ENCODE data around the gene PDGFRB.
A peak's percentile ranks its signal among the peaks of the same experiment; 100 is the strongest.
"Not testable (repeated sequence)": the region's sequence is repeated elsewhere in the genome, so short reads cannot be mapped to it uniquely, and the experiment has no call there.

The PDGFRB gene

DNA sequence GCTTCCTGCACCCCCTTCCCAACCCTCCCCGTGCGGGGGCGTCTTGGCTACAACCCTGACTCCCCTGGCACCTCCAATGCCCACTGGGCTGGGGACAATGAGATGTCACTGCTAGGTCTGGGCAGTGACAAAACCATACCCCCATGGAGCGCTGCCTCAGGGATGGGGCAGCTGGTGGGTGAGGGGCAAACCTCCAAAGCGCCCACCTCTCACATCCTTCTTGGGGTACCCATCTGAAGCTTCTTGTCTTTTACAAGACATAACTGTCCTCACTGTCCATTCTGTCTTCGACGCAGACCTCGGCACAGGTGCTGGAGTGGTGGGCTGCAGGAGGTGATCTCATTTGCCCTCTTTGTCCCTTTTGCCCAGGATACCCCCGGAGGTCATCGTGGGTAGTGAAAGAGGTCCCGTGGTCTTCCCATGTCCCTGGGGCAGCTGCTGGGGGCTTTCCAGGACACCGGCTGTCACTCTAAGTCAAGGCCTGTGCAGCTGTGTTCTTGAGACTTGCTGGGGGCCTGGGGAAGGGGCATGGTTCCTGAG lies 41.5 kb downstream of the PDGFRB start:
- DNase-seq (ENCODE audit: low read depth), result no peak

DNA sequence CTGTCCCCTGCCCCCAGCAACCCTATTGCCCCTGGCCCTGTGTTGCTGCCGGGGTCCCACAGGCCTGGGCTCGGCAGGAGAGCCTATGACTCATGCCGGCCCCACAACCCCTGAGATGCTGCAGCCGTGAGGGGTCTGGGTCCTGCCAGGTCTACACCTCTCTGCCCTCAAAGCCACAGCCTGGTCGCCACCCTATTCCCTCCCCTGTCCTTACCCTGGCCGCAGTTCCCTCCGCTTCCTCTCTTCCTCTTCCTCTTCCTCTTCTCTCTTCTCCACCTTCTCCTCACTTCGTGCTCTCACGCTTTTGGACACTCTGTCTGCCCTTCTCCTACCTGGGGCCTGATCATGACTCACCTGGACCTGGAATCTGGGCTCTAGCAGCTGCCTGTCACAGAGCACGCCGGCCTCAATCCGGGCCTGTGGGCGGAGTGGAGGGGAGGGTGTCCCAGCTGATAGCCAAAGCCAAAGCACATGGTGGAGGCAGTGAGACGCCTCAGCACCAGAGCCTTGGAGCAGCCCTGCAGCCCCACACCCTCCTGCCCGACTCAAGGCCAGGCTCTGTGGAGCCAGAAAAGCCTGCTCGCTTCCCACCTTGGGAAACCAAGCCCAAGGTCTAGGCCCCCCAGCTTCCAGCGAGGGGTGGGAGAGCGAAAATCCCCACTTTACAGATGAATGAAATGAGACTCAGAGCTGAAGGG lies 42.4 kb downstream of the PDGFRB start:
- DNase-seq (ENCODE audit: low read depth), result no peak

DNA sequence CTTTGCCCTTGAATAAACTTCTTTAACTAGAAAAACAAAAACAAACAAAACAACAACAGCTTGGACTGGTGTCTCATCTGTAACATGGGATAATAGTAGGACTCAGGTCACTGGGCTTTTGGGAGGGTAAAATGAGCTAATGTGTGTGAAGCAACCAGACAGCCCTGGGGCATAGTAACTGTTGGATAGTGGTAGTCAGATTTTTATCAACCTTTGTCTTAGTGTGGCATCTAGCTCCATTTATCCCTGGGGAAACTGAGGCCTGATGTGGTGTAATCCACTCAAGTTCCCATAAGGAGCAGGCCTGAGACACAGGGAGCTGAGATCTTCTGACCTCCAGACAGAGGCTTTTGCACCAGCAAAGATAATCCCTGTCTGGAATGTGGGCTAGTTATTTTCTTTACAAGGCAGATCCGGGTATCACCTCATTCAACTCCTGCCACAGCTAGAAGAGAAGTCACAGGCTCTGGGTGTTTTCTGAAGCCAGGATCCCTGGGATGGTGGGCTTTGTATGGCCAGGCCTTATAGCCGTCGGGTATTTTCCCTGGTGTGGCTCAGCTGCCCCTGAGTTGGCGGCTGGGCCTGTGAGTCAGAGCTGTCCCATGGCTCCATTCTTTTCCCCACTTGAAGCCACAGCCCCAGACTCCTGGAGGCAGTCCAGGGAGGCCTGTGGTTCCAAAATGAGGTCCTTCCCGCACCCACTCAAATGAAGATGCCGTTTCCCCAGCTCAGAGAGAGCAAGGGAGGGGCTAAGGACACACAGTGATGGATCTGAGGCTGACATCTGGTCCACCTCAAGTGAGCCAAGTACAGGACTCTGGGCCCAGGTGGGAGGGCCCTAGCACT lies 43.2 kb downstream of the PDGFRB start:
- peak; percentile 62 for DNase-seq (ENCODE audit: low read depth)

DNA sequence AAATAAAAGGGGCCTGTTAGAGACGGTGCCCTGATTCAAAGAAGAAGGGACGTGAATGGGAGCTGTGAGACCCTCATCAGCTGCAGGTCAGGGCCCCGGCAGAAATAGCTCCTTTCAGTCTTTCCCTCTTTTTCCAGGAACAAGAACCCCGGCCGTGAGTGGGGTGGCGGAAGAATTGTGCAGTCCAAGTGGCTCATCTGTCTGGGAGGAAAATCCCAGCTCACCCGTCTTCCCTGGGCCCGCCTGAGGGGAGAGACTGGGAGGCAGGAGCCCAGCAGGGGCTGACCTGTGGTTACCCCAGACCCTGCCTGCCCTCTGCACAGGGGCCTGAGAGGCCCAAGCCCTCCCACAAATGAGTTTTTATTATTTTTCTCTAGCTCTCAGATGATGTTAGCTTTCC lies 44.5 kb downstream of the PDGFRB start:
- DNase-seq (ENCODE audit: low read depth), result no peak

DNA sequence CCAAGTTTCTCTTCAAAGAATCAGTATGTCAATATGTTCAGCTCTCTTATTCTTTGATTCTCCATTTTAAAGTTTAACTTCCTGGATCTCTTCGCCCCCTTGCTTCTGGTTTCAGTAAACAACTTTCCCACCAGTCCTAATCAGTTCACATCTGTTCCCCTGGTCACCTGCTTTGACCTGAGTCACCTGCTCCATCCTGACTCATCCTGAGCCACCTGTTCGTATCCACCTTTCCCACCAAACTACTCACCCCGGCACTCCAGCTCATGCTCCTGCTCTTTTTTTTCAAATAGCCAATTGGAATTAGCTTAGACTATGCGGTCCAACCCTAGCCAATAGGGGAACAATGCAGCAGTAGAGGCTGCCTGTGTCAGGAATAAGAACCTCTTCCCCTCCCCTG lies 45.7 kb downstream of the PDGFRB start:
- DNase-seq (ENCODE audit: low read depth), result no peak

DNA sequence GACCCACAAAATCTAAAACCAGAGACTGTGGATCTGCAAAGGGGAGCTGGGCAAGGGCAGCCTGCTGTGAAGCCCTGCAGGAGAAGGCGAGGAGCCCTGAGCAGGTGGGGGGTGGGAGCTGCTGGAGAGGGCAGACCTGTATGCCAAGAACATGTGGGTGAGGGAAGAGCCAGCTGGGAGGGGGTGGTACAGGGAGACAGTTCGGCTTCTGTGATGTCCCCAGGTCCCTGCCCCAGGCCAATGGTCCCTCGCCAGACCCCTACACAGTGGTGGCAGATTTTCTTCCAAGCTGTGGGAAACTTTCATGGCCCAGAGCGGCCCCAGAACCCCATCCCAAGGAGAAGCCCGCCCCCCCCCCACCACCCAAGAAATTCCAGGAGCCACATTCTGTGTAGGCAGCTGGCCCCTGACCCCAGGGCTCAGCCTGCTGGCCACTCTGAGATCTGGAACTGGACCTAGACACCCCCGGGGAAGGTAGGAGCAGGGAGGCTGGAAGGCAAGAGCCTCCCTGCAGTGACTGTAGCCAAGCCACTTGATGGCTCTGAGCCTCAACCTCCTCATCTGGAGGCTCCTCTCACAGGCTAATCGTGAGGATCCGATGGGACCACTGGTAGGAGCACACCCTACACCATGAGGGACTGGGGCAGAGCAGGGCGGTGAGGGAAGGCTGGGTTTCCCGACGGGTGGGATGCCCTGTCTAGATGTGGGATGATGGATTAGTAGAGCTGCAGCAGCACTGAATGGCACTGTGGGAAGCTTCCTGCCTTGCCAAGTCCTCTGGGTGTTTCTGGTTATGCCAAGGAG lies 46.7 kb downstream of the PDGFRB start:
- DNase-seq (ENCODE audit: low read depth), result no peak

DNA sequence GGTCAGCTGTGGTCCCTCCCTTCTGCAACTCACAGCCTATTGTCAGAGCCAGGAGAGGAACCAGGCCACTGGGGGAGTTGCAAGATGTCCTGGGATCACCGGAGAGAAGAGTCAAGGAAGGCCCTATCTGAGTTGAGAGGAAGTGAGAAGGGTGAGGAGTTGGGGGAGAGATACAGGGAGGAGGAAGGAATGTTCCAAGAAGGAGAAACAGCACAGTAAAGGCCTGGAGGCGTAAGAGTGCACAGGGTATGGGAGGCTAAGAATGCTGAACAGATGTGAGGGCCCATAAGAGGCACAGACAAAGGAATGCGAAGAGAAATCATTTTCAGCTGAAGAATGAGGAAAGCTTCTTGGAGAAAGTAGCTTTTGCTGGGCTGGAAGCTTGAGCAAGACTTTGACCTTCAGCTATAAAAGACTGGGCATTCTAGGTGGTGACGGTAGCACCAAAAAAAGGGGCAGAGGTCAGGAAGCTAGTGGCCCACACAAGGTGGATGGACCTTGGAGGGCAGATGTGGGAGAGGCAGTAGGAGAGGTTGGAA lies 47.7 kb downstream of the PDGFRB start:
- peak; percentile 78 for DNase-seq (ENCODE audit: low read depth)

DNA sequence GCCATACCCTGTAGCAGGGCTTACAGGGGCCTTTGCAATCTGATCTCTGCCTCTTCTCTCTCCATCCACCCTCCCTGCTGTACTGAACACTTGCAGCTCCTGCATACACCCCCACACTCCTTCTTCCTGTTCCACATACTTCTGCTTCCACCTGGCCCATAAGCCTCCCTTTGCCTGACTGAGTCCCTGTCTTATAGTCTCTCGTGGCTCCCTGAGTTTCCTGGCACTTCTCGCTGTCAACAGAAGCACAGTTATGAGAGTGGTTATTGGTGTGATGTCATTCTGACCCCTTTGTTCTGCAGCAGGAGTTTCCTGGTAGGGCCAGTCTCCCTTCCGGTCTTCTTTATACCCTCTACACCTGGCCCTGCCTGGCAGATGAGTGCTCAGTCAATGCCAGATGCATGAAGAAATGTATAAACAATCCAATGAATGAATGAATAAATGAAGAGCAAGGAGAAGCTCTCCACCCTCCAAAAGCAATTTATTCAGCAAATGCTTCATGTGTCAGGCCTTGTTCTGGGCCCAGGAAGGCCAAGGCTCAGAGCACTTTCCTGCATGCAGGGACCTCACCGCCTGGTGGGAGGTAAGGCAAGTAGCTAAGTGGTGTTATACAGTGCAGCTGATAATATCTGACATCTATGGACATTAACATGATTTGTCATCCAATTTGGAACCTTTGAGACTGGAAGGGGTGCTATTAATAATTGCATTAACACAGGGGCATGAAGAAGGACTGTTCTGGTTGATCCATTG lies 48.8 kb downstream of the PDGFRB start:
- DNase-seq (ENCODE audit: low read depth), result no peak

DNA sequence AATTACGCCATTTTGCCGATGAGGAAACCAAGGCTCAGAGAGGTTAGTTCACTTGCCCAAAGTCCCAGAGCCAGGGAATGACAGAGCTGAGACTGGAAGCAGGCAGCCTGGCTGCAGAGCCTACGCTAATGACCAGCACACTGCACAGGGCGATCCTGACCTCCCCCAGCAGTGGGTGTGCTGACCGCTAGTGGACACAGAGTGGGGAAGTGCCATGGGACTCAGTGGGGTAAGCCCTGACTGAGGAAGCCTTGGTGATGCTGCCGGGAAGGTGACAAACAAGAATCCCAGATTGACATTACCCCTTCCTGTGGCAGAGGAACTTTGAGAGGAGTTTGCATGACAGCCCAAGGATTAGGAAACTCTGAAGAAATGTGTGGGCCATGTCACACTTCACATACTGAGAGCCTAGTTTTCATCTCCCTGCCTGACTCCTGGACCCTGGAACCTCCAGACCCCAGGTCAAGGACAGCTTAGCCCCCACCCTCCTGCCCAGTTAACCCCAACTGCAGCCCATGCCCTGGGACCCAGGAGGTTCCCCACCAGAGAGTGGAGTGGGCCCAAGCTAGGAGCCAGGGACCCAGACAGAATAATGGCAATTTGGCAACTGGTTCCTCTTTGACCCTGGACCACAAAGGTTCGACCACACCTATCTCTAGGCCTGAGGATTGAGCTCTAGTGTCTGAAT lies 49.6 kb downstream of the PDGFRB start:
- DNase-seq (ENCODE audit: low read depth), result no peak

DNA sequence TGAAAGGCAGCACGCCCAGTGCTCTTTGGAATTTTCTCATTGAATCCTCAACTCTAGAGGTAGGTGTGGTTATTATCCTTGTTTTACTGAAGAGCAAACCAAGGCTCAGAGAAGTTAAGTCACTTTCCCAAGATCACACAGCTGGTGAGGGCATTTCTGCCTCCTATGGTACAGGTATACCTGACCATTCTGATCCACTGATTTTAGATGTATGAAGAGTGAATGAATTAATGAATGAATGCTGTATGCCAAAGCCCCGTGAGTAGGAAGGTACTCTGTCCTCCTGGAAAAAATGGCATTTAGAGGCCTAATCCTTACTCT lies 51.1 kb downstream of the PDGFRB start:
- no peak for DNase-seq (ENCODE audit: low read depth)

DNA sequence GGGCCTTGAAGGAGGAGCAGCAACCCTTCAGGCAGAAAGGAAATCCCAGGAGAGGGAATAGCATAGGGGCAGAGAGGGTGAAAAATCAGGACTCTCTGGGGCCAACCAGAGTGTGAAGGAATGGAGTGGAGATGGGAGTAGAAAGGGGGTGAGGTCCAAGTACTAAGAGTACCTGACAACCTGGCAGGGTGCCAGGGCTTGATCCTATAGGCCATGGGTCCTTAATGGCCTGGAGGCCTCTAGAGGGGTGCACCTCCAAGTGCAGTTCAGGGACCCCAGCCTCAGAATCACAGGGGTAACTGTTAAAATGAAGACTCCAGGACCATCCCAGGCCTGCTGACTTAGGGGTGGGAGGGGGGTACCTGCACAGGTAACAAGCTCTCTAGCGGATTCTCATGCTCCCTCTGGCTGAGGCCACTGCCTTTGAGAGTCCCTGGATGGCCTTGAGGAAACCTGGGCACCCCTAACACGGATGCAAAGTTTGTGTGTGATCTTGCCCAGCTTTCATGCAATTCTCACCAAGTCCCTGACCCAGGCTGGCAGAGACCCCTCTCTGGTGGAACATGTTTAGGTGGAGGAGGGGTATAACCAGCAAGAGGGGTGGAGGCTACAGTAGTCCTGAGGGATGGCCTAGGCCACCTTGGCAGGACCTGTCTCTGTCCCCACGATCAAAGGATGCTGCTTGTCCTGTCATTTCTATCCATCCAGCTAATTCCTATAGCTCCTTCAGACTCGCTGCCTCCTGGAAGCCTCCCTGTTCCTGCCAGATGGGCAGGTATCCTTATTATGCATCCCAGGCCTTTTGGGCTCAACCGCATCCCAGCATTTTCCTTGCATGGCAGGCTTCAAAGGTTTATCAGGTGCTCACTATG lies 51.7 kb downstream of the PDGFRB start:
- DNase-seq (ENCODE audit: low read depth), result no peak

DNA sequence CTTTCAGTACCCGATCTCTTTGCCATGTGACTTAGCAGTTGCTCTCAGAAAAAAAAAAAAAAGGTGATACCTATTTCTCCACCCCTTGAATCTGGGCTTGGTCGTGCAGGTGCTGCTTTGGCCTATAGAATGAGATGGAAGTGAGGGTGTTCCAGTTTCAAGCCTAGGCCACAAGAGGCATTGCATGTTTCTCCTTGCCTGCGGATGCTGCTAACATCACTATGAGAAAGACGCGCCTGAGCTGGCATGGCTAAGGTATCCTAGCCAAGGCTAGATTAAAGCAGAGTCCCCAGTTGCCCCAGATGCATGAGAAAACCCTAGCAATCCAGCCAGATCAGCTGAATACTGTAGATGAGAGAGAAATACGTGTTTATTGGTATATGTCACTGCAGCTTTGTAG lies 54.6 kb downstream of the PDGFRB start:
- DNase-seq (ENCODE audit: low read depth), result no peak

DNA sequence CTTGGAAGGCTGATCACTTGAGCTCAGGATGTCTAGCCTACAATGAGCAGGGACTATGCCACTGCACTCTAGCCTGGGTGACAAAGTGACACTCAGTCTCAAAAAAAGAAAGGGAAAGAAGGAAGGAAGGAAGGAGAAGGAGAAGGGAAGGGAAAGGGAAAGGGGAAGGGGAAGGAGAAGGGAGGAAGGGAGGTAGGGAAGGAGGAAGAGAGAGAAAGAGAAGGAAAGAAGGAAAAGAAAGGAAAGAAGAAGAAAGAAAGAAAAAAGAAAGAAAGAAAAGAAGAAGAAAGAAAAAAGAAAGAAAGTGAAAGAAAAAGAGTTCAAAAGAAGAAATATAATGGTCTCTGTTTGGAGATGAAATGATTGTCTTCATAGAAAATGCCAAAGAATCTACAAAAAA lies 58.5 kb downstream of the PDGFRB start:
- no peak for DNase-seq (ENCODE audit: low read depth)

DNA sequence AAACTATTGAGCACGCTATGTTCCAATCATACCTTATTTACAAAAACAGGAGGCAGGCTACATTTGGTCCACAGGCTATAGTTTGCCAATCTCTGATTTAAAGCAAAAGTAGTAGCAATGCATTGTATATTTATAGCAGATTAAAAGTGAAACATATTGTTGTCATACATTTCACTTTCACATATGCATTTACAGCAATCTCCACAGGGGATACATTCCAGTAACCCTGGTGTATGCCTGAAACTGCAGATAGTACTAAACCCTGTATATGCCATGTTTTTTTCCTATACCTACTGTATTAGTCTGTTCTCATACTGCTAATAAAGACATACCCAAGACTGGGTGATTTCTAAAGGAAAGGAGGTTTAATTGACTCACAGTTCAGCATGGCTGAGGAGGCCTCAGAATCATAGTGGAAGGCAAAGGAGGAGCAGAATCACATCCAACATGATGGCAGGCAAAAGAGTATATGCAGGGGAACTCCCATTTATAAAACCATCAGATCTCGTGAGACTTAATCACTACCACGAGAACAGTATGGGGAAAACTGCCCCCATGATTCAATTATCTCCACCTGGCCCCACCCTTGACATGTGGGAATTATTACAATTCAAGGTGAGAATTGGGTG lies 63.4 kb downstream of the PDGFRB start:
- no peak for DNase-seq (ENCODE audit: low read depth)

DNA sequence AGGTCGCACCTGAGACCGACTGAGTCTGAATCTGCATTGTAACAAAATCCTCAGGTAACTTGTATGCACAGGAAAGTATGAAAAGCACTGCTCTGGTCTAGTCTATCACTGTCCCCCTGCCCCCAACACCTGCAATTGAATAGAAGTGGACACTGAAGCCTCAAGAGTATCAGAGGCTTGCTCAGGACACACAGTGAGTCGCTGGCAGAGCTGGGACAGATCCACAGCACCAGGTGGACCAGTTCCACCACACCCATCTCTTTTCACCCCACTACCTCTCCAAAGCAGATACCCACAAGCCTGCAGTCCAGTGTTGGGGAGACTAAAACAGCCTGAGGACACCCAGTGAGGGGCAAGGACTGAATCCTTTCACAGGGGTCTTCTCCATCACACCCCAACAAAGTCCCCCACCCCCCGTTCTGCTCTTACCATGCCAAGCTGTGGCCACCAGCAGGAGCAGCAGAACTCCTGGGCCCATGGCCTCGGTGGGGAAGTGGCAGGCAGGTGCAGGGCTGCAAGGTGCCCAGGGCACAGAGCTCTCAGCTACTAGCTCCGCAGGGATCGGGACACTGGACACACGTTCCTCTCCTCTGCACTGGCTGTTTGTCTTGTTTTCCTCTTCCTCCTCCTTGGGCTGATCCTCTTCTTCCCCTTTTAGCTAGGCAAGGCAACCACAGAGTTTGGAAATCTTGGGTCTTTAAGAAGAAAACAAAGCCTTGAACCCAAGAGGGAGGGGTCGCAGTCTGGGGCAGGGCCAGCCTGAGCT lies 69.5 kb downstream of the PDGFRB start, which contains the start of gene CSF1R:
Gene CSF1R (minus strand): TSS at position 605 of the 766 bp plus-strand sequence. CDS start 127 bp downstream, at position 478.
- no peak for DNase-seq (ENCODE audit: low read depth)

DNA sequence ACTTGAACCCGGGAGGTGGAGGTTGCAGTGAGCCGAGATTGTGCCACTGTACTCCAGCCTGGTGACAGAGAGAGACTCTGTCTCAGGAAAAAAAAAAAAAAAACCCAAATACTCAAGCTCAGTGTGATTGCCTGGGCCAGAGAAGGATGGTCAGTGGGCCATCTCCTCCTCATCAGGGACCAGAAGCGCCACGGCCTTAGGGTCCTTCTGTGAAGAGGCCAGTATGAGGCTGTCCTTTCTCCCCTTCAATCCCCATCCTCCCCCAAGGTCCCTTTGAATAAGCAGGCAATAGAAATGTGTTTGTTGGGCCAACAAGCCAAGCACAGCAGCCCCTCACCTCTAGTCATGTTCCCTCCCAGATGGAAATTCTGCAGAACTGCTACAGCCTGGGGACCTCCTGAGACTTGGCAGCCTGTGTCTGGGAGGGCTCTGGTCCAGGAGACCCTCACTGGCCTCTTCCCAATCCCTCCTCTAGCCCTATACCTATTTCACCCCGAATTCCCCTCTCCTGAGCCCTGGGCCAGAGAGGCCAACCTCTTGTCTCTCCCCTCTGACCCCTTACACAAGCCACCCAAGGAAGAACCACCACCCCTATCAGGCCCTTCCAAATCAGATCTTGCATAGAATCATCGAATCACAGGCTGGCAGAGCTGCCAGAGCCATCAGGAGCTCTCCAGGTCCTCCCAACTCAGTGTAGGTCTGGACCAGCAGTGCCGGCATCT lies 70.3 kb downstream of the PDGFRB start:
- DNase-seq (ENCODE audit: low read depth), result no peak

DNA sequence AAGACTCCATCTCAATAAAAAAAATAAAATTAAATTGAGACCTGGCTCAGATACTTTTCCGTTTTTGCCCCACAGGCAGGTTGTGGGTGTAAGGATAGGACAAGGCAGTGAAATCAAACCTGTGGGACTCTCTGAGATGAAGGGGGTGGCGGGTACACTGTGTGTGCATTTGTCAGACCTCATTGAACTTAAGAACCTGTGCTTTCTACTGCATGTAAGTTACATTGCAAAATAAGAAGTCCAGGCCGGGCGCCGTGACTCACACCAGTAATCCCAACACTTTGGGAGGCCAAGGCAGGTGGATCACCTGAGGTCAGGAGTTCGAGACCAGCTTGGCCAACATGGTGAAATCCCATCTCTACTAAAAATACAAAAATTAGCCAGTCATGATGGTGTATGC lies 70.9 kb downstream of the PDGFRB start:
- DNase-seq (ENCODE audit: low read depth), result not testable (repeated sequence)

DNA sequence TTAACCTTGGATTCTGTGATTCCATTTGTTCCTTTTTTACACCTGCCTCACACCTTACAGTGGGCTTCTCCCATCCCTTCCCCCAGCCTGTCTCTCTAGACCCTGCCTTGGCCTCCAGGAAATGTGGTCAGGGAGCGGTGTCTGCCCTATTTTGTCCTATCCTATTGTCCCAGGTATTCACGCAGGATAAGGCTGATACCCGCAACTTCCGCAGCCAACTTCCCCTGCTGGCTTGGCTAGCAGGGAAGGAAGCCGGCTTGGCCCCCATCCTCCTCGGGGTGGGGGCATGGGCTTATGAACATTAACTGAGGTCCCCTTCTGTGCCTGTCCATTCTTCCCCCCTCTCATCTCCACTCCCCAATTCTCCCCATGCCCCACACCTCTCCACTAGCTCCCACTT lies 72.8 kb downstream of the PDGFRB start:
- DNase-seq (ENCODE audit: low read depth), result no peak
